Hypothalamus (tissue), 51 donors: ENCODE data around the gene GHSR.
A peak's percentile ranks its signal among the peaks of the same experiment; 100 is the strongest.

Source experiments
- DNase-seq, 51 donors: peaks; one replicate each; lab custom pipeline; 2025; lab: John Stamatoyannopoulos, UW

The GHSR gene, protein sequence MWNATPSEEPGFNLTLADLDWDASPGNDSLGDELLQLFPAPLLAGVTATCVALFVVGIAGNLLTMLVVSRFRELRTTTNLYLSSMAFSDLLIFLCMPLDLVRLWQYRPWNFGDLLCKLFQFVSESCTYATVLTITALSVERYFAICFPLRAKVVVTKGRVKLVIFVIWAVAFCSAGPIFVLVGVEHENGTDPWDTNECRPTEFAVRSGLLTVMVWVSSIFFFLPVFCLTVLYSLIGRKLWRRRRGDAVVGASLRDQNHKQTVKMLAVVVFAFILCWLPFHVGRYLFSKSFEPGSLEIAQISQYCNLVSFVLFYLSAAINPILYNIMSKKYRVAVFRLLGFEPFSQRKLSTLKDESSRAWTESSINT

DNA sequence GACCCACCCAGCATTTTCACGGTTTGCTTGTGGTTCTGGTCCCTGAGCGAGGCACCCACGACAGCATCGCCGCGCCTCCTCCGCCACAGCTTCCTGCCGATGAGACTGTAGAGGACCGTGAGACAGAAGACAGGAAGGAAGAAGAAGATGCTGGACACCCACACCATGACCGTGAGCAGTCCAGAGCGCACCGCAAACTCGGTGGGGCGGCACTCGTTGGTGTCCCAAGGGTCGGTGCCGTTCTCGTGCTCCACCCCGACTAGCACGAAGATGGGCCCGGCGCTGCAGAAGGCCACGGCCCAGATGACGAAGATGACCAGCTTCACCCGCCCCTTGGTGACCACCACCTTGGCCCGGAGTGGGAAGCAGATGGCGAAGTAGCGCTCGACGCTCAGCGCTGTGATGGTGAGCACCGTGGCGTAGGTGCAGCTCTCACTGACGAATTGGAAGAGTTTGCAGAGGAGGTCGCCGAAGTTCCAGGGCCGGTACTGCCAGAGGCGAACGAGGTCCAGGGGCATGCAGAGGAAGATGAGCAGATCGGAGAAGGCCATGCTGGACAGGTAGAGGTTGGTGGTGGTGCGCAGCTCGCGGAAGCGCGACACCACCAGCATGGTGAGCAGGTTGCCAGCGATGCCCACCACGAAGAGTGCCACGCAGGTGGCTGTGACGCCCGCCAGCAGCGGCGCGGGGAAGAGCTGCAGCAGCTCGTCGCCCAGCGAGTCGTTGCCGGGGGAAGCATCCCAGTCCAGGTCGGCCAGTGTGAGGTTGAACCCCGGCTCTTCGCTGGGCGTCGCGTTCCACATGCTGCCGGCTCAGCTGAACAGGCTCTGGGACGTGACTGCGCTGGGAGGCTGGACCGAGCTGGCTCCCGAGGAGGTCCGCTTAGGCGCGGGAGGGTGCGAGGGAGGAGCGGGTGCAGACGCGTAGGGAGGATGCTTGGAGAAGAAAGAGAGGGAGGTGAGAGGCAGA lies at the start of gene GHSR:
Gene GHSR (minus strand): TSS at position 846 of the 969 bp plus-strand sequence. CDS start 43 bp downstream, at position 803.
- DNase-seq: no peak

DNA sequence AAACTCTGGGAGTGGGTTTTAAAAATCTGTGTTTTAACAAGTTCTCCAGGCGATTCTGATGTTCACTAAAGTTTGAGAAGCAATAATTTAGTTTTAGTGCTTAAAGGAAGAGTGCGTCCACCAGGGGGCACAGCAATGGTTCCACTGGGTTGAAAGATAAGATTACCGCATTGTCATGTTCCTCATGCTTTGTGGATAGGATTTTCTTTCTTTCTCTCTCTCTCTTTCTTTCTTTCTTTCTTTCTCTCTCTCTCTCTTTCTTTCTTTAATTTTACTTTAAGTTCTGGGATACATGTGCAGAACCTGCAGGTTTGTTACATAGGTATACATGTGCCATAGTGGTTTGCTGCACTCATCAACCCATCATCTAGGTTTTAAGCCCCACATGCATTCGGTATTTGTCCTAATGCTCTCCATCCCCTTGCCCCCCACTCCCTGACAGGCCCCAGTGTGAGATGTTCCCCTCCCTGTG lies 42.0 kb upstream of the GHSR start:
- peak in 27 of 51 donors; percentile 0 to 65 (median 15) for DNase-seq

DNA sequence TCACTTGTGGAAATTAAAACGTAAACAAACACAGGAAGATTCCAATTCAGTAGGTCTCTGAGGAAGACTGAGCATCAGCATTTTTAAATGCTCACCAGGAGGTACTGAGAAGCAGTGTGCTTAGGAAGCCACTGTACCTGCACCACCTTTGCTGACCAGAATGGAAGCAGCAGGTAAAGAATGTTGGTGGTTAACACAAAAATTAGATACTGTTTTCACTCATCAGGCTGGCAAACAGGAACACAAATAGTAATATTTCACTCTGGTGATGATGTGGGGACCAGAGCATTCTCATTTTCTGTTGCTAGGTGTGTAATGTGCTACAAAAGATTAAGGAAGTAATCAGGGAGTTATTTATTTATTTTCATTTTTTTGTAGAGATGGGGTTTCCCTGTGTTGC lies 29.9 kb upstream of the GHSR start:
- DNase-seq: no peak

DNA sequence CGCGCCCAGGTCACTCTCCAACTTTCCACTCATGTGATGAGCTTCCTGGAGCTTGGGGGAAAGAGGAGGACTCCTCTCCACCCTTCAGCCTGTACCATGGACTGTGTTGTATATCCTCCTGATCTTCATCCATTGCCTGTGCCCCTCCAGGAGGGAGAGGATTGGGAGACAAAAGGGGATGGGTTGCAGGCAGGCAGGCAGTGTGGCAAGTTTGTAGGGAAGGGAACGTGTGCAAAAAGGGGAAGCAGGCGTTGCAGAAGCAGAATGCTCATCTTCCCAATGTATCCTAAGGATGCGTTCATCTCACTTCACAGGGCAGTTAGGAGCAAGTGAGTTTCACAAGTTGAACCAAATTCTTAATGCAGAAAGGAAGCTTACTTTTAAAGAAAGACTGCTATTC lies 28.1 kb upstream of the GHSR start:
- DNase-seq: no peak

DNA sequence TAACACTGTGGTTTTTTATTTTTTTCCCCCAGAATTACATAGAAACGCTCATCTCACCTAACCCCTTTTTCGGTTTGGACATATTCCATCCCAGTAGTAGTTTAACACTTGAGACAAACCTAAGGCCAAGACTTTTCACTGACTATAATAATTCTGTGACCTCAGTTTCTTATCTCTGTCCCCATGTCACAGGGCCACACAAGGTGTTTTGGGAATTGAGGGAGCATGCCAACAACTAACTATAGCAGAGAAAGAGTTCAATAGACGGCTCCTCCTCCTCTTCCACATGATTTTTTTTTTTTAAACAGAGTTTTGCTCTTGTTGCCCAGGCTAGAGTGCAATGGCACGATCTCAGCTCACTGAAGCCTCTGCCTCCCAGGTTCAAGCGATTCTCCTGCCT lies 27.4 kb upstream of the GHSR start:
- DNase-seq: no peak

DNA sequence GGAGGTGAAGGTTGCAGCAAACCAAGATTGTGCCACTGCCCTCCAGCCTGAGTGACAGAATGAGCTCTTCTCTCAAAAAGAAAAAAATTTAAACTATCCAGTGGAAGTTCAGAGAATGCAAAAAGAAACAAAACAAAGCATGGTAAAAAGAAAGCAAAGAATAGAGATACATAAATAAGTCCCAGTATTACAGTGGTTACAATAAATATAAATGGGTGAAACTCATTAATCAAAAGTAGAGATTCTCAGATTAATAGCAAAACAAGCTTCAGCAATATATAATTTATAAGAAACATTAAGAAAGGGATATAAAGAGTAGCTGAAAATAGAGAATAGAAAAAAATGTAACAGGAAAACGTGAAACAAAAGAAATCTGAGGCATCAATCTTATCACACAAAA lies 23.6 kb upstream of the GHSR start:
- no peak for DNase-seq

DNA sequence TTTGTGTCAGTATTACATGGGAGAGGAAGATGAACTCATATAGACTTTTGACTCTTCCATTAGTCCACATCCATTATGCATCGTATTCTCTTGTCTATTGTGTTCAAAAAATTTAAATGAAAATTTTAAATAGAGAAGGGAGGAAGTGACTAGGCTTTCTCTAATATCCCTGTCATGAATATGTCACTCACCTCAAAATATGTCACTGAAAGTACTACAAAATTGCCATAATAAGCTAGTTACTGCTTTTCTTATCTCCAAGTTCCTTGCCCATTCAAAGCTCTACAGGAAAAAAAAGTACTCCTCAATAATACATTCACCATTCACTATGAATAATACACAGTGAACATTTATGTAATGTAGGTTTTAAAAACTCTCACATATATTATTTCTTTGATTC lies 22.3 kb upstream of the GHSR start:
- no peak for DNase-seq

DNA sequence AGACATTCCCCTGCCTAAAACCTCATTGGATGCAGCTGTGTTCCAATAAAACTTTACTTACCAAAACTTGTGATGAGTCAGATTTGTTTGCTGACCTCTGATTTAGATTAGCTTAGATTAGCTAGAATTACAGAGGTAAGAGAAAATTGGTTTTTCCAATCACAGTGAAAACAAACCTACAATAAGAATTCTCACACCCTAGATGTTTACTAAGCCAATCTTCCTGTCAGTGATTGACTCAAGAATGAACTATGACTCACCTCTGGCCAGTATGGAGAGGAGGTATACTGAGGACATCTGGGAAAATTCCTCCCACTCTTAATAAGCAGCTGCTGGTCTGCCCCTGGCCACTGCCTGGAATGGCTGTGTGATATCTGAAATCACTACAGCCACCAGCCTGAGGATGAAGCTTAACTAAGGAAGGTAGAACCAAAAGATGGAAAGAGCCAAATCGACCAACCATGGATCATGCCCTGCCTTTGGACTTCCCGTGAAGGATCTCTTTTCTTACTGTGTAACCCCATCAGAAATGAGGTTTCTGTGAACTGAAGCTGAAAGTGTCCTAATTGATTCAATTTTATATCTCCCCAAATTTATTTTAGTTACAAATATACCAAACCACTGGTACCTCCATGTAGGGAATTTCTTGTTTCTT lies 19.0 kb upstream of the GHSR start:
- DNase-seq: no peak

DNA sequence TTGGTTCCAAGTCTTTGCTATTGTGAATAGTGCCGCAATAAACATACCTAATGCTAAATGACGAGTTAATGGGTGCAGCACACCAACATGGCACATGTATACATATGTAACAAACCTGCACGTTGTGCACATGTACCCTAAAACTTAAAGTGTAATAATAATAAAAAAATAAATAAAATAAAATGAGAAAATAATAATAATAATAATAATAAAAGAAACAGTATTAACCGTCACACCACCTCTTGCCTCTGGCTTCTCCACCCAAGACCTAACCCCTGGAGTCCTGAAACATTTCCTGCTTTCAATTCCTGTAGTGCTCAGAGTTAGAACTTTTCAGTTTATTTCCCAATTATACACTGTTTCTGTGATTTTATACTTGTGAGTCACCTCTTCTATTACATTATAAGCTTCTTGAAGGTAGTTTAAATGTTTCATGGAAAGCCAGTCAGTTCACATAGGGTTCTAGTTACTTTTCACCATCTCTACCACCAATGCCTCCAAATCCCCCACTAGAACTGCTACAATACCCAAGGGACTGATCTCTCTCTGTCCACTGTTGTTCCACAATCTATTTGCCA lies 18.4 kb upstream of the GHSR start:
- no peak for DNase-seq

DNA sequence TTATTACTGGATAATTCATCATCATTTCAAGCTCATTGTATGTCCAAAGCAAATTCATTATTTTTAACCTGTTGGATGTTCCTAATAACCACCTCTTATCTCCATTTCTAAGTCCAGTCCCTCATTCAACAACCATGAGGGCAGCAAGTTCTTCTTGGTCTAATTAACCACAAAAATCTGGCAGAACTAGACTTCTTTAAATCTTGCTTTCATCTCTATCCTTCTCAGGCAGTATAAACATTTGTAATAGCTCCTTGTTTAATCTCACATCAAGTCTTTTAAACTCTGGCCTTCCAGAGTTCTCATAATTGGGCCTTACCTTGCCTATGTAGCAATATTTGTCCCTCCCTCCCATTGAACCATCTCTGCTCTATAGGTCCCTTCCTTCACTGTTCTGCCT lies 17.0 kb upstream of the GHSR start:
- DNase-seq: no peak

DNA sequence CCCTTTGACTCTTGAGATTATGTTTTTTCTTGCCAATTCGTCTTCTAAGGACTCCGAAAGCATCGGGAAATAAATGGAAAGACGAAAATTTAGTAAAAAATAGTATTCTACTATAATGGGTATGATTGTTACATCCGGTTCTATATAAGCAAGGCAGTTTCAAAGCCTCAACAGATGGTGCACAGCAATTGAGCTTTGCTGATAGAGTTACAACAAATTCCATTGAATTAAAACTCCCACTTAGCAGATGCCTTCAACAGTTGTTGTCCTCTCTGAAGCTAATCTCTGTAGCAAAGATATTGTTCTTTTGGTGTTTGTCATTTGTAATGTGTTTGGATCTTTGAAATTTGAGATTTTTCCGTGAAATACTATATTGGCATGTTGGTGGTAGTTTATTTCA lies 16.1 kb upstream of the GHSR start:
- DNase-seq: no peak

DNA sequence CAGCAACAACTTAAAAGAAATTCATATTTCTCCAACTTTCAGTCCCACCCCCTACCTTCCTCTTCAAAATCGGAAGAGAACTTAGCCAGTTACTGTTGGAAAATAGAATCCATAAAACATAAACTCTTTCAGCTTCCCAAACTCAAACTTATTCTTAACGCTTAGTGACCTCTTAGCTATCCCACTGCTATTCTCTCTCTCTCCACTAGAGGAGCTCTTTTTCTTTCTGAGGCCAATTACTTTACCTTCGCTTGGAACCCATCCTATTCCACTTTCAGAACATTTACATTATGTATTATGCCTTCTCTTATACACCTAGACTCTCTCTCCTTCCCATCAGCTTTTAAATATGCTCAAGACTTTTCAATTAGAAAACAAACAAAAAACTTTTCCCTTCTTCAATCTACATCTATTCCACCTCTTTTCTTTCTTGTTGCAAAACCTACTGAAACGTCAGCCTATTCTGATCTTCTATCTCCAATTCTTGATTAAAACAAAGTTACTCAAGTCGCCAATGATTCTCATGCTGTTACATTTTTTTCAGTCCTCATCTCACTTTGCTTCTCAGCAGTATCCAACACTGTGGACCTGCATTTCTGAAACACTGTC lies 13.4 kb upstream of the GHSR start:
- DNase-seq: no peak

DNA sequence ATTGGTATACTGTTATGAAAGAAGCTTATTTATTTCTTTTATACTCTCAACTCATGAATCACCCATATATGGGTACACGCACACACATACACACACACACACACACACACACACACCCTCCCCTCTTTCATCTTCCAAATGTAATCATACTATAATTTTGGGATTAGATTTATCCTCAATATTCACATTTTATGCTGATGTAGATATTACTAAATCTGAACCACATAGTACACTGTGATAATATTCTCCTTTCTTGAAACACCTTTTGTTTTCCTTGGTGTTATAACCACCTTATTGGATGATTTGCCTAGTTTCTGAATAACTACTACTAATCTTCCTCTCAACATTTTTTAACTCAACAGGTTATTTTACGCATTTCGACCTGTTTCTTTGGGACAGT lies 8.1 kb upstream of the GHSR start:
- no peak for DNase-seq

DNA sequence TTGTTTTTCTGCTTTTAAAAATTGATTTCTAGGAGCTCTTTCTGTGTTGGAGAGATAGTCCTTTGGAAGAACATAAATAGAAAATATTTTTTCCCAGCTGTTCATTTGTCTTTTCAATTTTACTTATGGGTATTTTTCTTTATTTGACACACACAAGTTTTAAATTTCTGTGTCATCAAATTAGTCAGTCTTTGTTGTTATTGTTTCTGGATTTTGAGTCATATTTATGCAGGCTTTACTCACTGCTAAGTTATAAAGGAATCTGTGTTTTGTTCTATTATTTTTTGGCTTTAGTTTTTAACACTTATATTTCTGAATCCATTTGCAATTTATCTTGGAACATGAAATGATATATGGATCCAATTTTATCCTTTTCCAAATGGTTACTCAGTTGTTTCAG lies 5.9 kb upstream of the GHSR start:
- no peak for DNase-seq

DNA sequence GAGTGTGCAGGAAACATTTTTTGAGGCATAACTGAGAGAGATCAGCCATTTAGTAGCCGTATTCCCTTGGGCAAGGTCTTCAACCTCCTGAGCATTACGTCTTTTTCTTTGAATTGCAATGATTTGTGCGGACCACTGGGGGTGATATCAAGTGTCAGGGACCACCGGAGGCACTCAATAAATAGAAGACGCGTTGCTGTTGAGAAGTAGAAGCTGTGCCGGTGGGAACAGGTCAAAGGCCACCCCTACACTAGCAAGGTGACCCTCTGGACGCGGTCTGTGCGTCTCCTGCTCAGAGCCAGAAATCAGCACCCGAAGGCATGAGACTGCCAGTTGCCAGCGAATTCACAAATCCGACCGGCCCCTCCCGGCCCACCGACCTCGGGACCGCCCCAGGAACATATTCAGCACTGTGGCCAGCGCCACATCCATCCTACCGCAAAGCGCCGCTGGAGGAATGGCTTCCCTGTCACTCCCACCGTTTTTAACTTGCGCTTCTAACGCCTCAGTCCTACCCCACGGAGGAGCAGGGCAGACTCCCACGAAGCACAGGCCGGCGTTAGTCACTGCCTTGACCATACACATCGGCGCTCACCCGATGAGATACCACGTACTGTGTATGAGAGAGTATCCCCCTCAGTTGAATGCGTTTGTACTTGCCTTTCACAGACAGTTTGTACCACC lies 1.4 kb upstream of the GHSR start:
- DNase-seq: peak in 1 of 51 donors; percentile 9

DNA sequence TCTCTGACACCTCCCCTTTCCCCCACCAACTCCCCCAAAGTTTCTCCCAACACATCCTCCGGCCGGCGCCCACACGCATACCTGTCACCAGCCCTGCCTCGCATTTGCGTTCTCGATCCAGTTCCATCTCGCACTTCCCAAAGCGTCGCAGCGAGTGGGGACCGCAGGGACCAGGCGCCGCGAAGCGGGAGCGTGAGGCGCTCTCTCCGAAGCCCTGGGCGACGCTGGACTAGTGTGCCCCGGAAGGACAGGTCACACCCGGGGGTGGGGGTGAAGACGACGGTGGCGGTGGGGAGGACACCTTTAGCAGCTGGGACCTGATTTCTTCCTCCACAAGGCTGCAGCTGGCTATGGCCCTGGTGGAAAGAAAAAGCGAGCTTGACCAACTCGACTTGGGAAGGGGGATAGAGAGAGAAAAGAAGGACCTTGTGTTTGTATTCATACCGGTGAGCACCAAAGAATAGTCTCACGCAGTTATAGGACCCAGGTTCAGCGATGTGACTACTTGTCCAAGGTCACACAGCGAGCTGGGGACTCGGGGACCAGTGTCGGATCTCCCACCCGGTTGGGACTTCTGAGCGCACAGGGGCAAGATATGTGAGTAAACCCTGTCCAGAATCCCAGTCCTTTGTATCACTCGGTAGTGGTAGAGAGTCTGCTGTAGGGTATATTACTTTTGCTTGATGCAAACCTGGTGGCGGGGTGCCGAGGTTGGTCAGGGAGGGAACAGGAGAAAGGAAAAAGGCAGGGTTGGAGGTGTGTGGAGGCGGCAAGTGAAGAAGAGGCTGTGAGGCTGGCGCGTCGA lies 607 bp upstream of the GHSR start:
- no peak for DNase-seq

DNA sequence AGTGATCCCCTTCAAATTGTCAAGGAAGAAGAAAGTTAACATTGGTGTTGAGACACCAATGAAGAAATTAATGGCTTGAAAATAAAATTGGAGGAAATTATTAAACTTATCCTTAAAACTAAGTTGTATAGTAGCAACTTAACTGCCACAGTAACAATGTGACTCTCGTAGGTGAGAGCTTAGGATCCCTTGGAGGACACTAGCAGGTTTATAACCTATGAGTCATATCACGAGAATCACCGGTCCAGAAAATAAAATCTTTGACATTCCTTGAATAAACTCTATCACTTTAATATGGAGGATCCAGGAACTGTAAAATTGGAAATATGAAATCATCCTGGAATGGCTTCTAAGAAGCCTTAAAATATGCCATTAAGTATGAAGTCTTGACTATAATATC lies 2.1 kb downstream of the GHSR start:
- DNase-seq: no peak

DNA sequence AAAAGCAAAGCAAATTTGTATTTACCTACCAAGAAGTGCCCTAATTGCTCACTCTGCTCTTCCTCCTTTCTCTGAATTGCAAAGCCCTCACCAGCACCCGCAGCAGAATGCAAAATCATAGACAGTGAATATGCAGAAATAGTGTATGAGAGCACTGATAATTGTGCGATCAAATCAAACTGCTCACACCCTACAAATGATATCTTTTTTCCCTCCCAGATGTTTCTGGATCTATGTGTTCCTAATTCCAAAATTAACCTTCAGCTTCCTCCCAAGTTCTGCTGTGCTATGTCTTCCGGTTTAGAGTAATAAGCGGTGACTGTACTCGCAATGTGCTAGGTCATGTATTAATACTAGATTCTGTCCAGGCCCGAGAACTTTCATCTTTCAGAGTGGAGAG lies 3.4 kb downstream of the GHSR start:
- DNase-seq: no peak

DNA sequence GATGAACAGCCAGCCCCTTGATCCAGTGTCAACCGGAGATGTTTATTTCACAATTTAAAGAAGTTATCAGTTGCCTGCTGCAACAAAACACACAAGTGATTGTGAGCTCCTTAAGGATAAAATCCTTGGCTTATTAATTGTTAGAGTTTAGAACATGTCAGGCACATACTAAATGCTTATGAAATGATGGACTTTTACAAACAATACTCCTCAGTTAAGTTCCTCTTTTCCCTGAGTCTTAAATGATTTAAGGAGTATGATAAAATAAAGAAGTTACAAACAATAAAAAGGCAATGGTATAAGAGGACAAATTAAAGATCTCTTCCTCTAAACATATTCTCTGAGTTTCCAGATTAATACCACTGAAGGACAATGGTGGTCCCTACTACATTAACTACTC lies 5.7 kb downstream of the GHSR start:
- DNase-seq: no peak
